ENCODE measurements around the gene C2orf92.

Gene C2orf92

GRCh38 chr2:97745474-97746174, 76.1 kb downstream of the C2orf92 start:
- TF ChIP-seq FOXP2 (optimal IDR thresholded peaks at IDR 0.05; ENCODE audit: borderline replicate concordance, extremely low read depth, extremely low read length, insufficient read depth) (no peak), SIN3A (IDR thresholded peaks at IDR 0.05; ENCODE audit: borderline replicate concordance, insufficient read depth, low read length) (no peak), POLR2AphosphoS5 (IDR thresholded peaks at IDR 0.05; ENCODE audit: low read depth, low read length) (no peak), REST (IDR thresholded peaks at IDR 0.05; ENCODE audit: insufficient read depth in 1 of 2, low read depth in 2 of 2, low read length in 2 of 2) (no peak), TAF1 (IDR thresholded peaks at IDR 0.05; ENCODE audit: borderline replicate concordance, insufficient read depth, low read length) (no peak)

GRCh38 chr2:97747285-97747684, 77.8 kb downstream of the C2orf92 start:
- TF ChIP-seq POLR2AphosphoS5 (IDR thresholded peaks at IDR 0.05; ENCODE audit: low read depth, low read length) (no peak), TAF1 (IDR thresholded peaks at IDR 0.05; ENCODE audit: borderline replicate concordance, insufficient read depth, low read length) (no peak), FOXP2 (optimal IDR thresholded peaks at IDR 0.05; ENCODE audit: borderline replicate concordance, extremely low read depth, extremely low read length, insufficient read depth) (no peak), SIN3A (IDR thresholded peaks at IDR 0.05; ENCODE audit: borderline replicate concordance, insufficient read depth, low read length) (no peak), REST (IDR thresholded peaks at IDR 0.05; ENCODE audit: insufficient read depth in 1 of 2, low read depth in 2 of 2, low read length in 2 of 2) (no peak)

GRCh38 chr2:97747716-97748115, 78.2 kb downstream of the C2orf92 start:
- TF ChIP-seq POLR2AphosphoS5 (IDR thresholded peaks at IDR 0.05; ENCODE audit: low read depth, low read length): no peak
- no peak for TF ChIP-seq FOXP2 (optimal IDR thresholded peaks at IDR 0.05; ENCODE audit: borderline replicate concordance, extremely low read depth, extremely low read length, insufficient read depth)
- no peak for TF ChIP-seq SIN3A (IDR thresholded peaks at IDR 0.05; ENCODE audit: borderline replicate concordance, insufficient read depth, low read length)
- no peak for TF ChIP-seq TAF1 (IDR thresholded peaks at IDR 0.05; ENCODE audit: borderline replicate concordance, insufficient read depth, low read length)
- no peak for TF ChIP-seq REST (IDR thresholded peaks at IDR 0.05; ENCODE audit: insufficient read depth in 1 of 2, low read depth in 2 of 2, low read length in 2 of 2)

GRCh38 chr2:97749581-97749980, 80.1 kb downstream of the C2orf92 start:
- TF ChIP-seq REST (IDR thresholded peaks at IDR 0.05; ENCODE audit: insufficient read depth in 1 of 2, low read depth in 2 of 2, low read length in 2 of 2) (no peak), POLR2AphosphoS5 (IDR thresholded peaks at IDR 0.05; ENCODE audit: low read depth, low read length) (no peak), SIN3A (IDR thresholded peaks at IDR 0.05; ENCODE audit: borderline replicate concordance, insufficient read depth, low read length) (no peak), TAF1 (IDR thresholded peaks at IDR 0.05; ENCODE audit: borderline replicate concordance, insufficient read depth, low read length) (no peak), FOXP2 (optimal IDR thresholded peaks at IDR 0.05; ENCODE audit: borderline replicate concordance, extremely low read depth, extremely low read length, insufficient read depth) (no peak)

Measured in PFSK-1 (cell line).